Activated T-cell treated with anti-CD3 and anti-CD28 coated beads for 4 hours (primary cell): ENCODE measurements around the gene UMODL1.
"Not testable (repeated sequence)": the region's sequence is repeated elsewhere in the genome, so short reads cannot be mapped to it uniquely, and the experiment has no call there.

ENCODE experiments used
- DNase-seq: peaks from one replicate; pipeline ENCODE4 v3.0.0-alpha.2; 2020

UMODL1 gene

GRCh38 chr21:42103843-42104242, 32.7 kb downstream of the UMODL1 start:
- DNase-seq: no peak

- DNase-seq: no peak
Observed at GRCh38 chr21:42105476-42106315, 34.6 kb downstream of the UMODL1 start.

GRCh38 chr21:42106425-42106824, 35.3 kb downstream of the UMODL1 start:
- no peak for DNase-seq

- DNase-seq: no peak
Observed at GRCh38 chr21:42107177-42107880, 36.2 kb downstream of the UMODL1 start.

- DNase-seq: peak; percentile 55
Observed at GRCh38 chr21:42107881-42108553, 36.9 kb downstream of the UMODL1 start.

- DNase-seq: no peak
Observed at GRCh38 chr21:42108554-42109340, 37.6 kb downstream of the UMODL1 start.

GRCh38 chr21:42109473-42109872, 38.4 kb downstream of the UMODL1 start:
- DNase-seq: no peak

GRCh38 chr21:42109873-42110525, 38.9 kb downstream of the UMODL1 start:
- no peak for DNase-seq

- DNase-seq: no peak
Observed at GRCh38 chr21:42110691-42111469, 39.8 kb downstream of the UMODL1 start.

- DNase-seq: no peak
Observed at GRCh38 chr21:42111470-42111743, 40.3 kb downstream of the UMODL1 start.

- no peak for DNase-seq
Observed at GRCh38 chr21:42111811-42112210, 40.7 kb downstream of the UMODL1 start.

GRCh38 chr21:42112238-42112637, 41.1 kb downstream of the UMODL1 start:
- DNase-seq: no peak

GRCh38 chr21:42112857-42113256, 41.7 kb downstream of the UMODL1 start:
- no peak for DNase-seq

- DNase-seq: no peak
Observed at GRCh38 chr21:42113926-42114409, 42.9 kb downstream of the UMODL1 start.

- DNase-seq: no peak
Observed at GRCh38 chr21:42114646-42115045, 43.5 kb downstream of the UMODL1 start.

- DNase-seq: no peak
Observed at GRCh38 chr21:42115136-42115683, 44.1 kb downstream of the UMODL1 start.

- DNase-seq: not testable (repeated sequence)
Observed at GRCh38 chr21:42116551-42116950, 45.4 kb downstream of the UMODL1 start.

GRCh38 chr21:42117229-42117966, 46.3 kb downstream of the UMODL1 start:
- peak; percentile 72 for DNase-seq

GRCh38 chr21:42117967-42118780, 47.1 kb downstream of the UMODL1 start:
- no peak for DNase-seq

GRCh38 chr21:42118901-42119300, 47.8 kb downstream of the UMODL1 start:
- DNase-seq: no peak
